GM12878 (cell line): ENCODE data around the gene NOVA2. TPM values are rescaled to one million over a fixed set of nuclear protein-coding genes. Genes with fewer than 3 reads are reported as not detected.

Experiments used
- ATAC-seq: fragments of 200-7000 bp; cut with Tn5 transposase; 3 replicates; pipeline ENCODE4 v1.9.1; 2020; ENCODE audit warnings: mild to moderate bottlenecking, moderate library complexity
- BruUV-seq: library from RNA; stranded (reverse); fragments of 400-500 nt; replicated peaks from 2 replicates; lab custom pipeline; 2021; lab: Mats Ljungman, UMichigan
- CTCF ChIA-PET: fragments of 300-600 bp; sonication (Branson Sonifier 250); formaldehyde crosslinking; extraction: SDS; loops from one replicate; lab custom pipeline; 2021; ENCODE audit warnings: inconsistent platforms; lab: Yijun Ruan, JAX
- POLR2A ChIA-PET: fragments of 350-600 bp; formaldehyde crosslinking; extraction: SDS; loops from one replicate; lab custom pipeline; 2021; ENCODE audit warnings: inconsistent platforms; lab: Charles Lee
- RAD21 ChIA-PET: fragments of 300-600 bp; sonication (Branson Sonifier 250); formaldehyde crosslinking; loops from one replicate; lab custom pipeline; 2023; ENCODE audit warnings: antibody characterized with exemption; ENCODE audit not compliant: unreplicated experiment; lab: Charles Lee
- SMC1A ChIA-PET: fragments of 300-600 bp; sonication (Branson Sonifier 250); formaldehyde crosslinking; loops from one replicate; lab custom pipeline; 2023; ENCODE audit not compliant: unreplicated experiment, uncharacterized antibody; lab: Charles Lee
- DNase-seq: peaks from one replicate; pipeline ENCODE4 v3.0.0-alpha.2; 2011; ENCODE audit warnings: low read depth, low spot score
- FAIRE-seq: peaks from 3 replicates; lab custom pipeline; 2011; peaks lifted over from hg19 to GRCh38; lab: Jason Lieb, UNC
- H2AFZ ChIP-seq: 2 replicates; pipeline ENCODE4 v1.6.0; 2011; ENCODE audit warnings: low read depth, low read length, control low read depth; ENCODE audit not compliant: control insufficient read depth
- H3K27ac ChIP-seq: 2 replicates; pipeline ENCODE4 v1.5.1; 2011; ENCODE audit warnings: control low read depth; ENCODE audit not compliant: control insufficient read depth, insufficient read depth
- H3K27me3 ChIP-seq, 2 experiments: replicated peaks in 1 of 2; 2 replicates each; pipeline versions ENCODE4 v1.6.0 to v1.6.1; 2011; ENCODE audit warnings: low read length in 1 of 2; ENCODE audit not compliant: control insufficient read depth in 2 of 2, insufficient read depth in 2 of 2
- H3K36me3 ChIP-seq, 2 experiments: 2 replicates each; pipeline ENCODE4 v1.5.1; 2011; ENCODE audit warnings: low read length in 1 of 2; ENCODE audit not compliant: control insufficient read depth in 2 of 2, insufficient read depth in 2 of 2
- H3K4me1 ChIP-seq: 2 replicates; pipeline ENCODE4 v1.6.1; 2011; ENCODE audit warnings: mild to moderate bottlenecking, low read length, moderate library complexity, mixed read lengths; ENCODE audit not compliant: control insufficient read depth, insufficient read depth
- H3K4me2 ChIP-seq: 2 replicates; pipeline ENCODE4 v1.6.0; 2011; ENCODE audit warnings: control low read depth; ENCODE audit not compliant: control insufficient read depth, insufficient read depth
- H3K4me3 ChIP-seq: fragments of 200-600 bp; sonication (generic); 2 replicates; pipeline ENCODE4 v1.5.1; 2016
- H3K79me2 ChIP-seq: 2 replicates; pipeline ENCODE4 v1.6.0; 2011; ENCODE audit warnings: low read length; ENCODE audit not compliant: control insufficient read depth, insufficient read depth
- H3K9ac ChIP-seq: 2 replicates; pipeline ENCODE4 v1.8.0; 2011; ENCODE audit warnings: low read length, control low read depth, mixed read lengths; ENCODE audit not compliant: control insufficient read depth, insufficient read depth
- H3K9me3 ChIP-seq: replicated peaks from 3 replicates; pipeline ENCODE4 v1.5.1; 2011; ENCODE audit warnings: mild to moderate bottlenecking, low read length; ENCODE audit not compliant: control insufficient read depth, insufficient read depth
- H4K20me1 ChIP-seq: 2 replicates; pipeline ENCODE4 v1.6.0; 2011; ENCODE audit not compliant: control insufficient read depth, insufficient read depth
- CBFB ChIP-seq: IDR thresholded peaks from 2 replicates; pipeline ENCODE4 v1.6.1; 2016; ENCODE audit warnings: antibody characterized with exemption, low read depth
- GATAD2B ChIP-seq: fragments of 450-650 bp; conservative IDR thresholded peaks from 2 replicates; pipeline ENCODE4 v1.6.1; 2017; ENCODE audit warnings: low read depth, mild to moderate bottlenecking, moderate library complexity
- MYB ChIP-seq: fragments of 150-350 bp; IDR thresholded peaks from 2 replicates; pipeline ENCODE4 v1.6.1; 2014; ENCODE audit warnings: mild to moderate bottlenecking, low read depth, low read length, borderline replicate concordance
- NFIC ChIP-seq: IDR thresholded peaks from 2 replicates; pipeline ENCODE4 v1.6.1; 2012; ENCODE audit warnings: low read depth, mild to moderate bottlenecking, inconsistent platforms, low read length, moderate library complexity
- NR2C2 ChIP-seq: IDR thresholded peaks from 2 replicates; pipeline ENCODE4 v1.6.1; 2011; ENCODE audit warnings: borderline replicate concordance, low read depth; ENCODE audit not compliant: control insufficient read depth, insufficient read length
- RAD51 ChIP-seq: fragments of 450-650 bp; IDR thresholded peaks from 2 replicates; pipeline ENCODE4 v1.6.1; 2016; ENCODE audit warnings: moderate library complexity, mild to moderate bottlenecking, inconsistent platforms
- SMC3 ChIP-seq: IDR thresholded peaks from 2 replicates; pipeline ENCODE4 v1.6.1; 2011; ENCODE audit warnings: low read length, improper control_type of control experiment, borderline replicate concordance
- TBL1XR1 ChIP-seq: IDR thresholded peaks from 2 replicates; pipeline ENCODE4 v1.6.1; 2012; ENCODE audit warnings: low read depth, low read length, improper control_type of control experiment
- ZNF207 ChIP-seq: fragments of 450-650 bp; IDR thresholded peaks from 2 replicates; pipeline ENCODE4 v1.6.1; 2014; ENCODE audit warnings: antibody characterized with exemption, mild to moderate bottlenecking, borderline replicate concordance
- ZSCAN29 ChIP-seq: fragments of 450-650 bp; IDR thresholded peaks from 2 replicates; pipeline ENCODE4 v1.6.1; 2017; ENCODE audit warnings: mild to moderate bottlenecking, moderate library complexity
- WGBS: methylation state at CpG from one replicate; pipeline ENCODE4 v1.1.6; 2016; ENCODE audit warnings: low lambda C conversion rate; ENCODE audit not compliant: insufficient replicate concordance, insufficient coverage; ENCODE audit errors: missing lambda C conversion rate; 5-methylcytosine and 5-hydroxymethylcytosine counted together
- in situ Hi-C: fragments of 300-500 bp; cut with MboI; formaldehyde crosslinking; loops from 9 replicates; pipeline ENCODE4 v1.14.3; 2018; ENCODE audit warnings: mixed read lengths
- intact Hi-C: fragments of 100-400 bp; cut with micrococcal nuclease; formaldehyde crosslinking; loops from one replicate; pipeline ENCODE4 v1.14.2; 2022; ENCODE audit not compliant: unreplicated experiment
- polyA plus RNA-seq, 11 experiments: library from polyadenylated mRNA; depleted of rRNA in 4 of 11; unstranded in 6 of 11; stranded (reverse) in 5 of 11; fragments of >200 nt; fragmentation: Nextera tagmentation in 4 of 11; fragmentation: Illumina TruSeq in 1 of 11; extraction: Ambion mirVana in 4 of 11; extraction: Trizol in 1 of 11; gene quantifications; 1 replicate in 1 of 11; 2 replicates in 10 of 11; pipeline versions ENCODE4 v1.2.1 to v1.2.3, GENCODE V29; 2011 to 2016; ENCODE audit warnings: inconsistent platforms in 2 of 11, missing spikeins in 2 of 11, low read depth in 1 of 11
- total RNA-seq, 4 experiments: library from RNA; depleted of rRNA in 3 of 4; stranded (reverse); fragments of >200 nt in 3 of 4; fragmentation: Illumina TruSeq in 1 of 4; extraction: Trizol in 1 of 4; gene quantifications; 2 replicates each; pipeline versions ENCODE4 v1.2.1 to v1.2.3, GENCODE V29; 2013 to 2021
- TF ChIP-seq, protein P1 (sequence below): fragments of 450-650 bp; IDR thresholded peaks from 2 replicates; pipeline ENCODE4 v1.6.1; 2017; ENCODE audit warnings: low read depth, mild to moderate bottlenecking, moderate library complexity

The NOVA2 gene
- total and polyA plus RNA-seq, 10 of the 15 experiments (the other 5 are each of a cell fraction or from before 2014, with no cell fraction given), result under 0.01 to 0.44 (median 0.03) TPM; not detected in 4

DNA sequence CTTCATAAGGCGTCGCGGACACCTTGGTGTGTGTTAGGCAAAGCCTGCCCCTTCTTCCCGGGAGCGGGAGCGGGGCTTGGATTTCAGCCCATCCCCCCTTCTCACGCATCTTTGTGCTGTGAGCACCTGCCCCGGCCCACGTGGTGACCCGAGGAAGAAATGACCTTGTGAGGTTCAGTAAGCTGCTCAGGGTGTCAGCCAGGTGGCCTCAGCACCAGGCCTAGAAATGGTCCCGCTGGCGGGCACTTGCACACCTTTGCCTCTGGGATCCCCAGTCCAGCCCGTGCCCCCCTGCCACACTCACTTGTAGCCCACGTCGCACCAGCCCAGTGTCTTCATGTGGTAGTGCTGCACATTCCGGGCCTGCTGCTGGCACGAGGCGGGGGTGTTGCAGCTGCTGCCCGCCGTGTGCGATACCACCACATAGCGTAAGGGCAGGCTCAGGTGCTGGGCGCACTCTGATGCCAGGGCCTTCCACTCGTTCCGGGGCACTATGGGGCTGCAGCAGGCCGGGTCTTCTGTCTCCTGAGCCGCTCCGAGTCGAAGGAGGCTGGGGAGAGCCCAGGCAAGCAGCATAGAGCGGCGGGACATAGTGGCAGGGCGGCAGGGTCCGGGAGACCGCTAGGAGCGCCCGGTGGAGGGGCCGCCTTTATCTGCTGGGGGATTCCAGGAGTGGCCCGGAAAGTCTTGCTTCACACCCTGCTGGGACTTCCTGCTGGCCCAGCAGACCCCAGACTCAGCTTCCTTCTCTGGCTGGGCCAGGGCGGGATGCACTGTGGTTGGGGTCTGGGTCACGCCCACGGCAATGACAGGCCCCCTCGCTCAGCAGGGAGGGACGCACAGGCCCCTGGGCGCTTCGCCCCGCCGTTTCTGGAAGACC is 49.0 kb upstream of the NOVA2 start, which contains the start of gene PGLYRP1 (continued):
- TF ChIP-seq, protein P1, sequence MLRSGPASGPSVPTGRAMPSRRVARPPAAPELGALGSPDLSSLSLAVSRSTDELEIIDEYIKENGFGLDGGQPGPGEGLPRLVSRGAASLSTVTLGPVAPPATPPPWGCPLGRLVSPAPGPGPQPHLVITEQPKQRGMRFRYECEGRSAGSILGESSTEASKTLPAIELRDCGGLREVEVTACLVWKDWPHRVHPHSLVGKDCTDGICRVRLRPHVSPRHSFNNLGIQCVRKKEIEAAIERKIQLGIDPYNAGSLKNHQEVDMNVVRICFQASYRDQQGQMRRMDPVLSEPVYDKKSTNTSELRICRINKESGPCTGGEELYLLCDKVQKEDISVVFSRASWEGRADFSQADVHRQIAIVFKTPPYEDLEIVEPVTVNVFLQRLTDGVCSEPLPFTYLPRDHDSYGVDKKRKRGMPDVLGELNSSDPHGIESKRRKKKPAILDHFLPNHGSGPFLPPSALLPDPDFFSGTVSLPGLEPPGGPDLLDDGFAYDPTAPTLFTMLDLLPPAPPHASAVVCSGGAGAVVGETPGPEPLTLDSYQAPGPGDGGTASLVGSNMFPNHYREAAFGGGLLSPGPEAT, result no peak

DNA sequence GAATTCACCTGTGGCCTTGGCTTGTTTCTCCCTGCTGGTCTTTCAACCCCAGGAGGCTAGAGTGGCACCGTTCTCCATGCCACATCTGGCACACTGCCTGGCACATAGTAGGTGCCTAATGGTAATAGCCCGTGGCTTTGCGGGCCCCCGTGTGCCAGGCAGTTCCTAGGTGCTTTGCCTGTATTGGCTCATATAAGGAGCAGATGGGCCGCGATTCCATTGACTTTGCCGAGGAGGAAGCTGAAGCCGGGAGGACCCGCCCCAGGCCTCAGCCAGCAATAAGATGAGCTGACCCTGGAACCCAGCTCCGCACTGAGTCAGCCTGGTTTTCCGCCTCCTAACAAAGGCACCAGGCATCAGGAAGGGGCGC is 48.4 kb upstream of the NOVA2 start:
- H3K27me3 ChIP-seq, result no peaks in the 10 kb centered on the region
- in situ Hi-C loops, result no loop called here

More for the DNA sequence above, 48.4 kb upstream of the NOVA2 start:
- Histone ChIP-seq H3K79me2 (no peaks in the 10 kb centered on the region), H3K36me3 (no peaks in the 10 kb centered on the region; a peak in 1 of 4 replicates), H2AFZ (no peak overlapping the region), H4K20me1 (no peaks in the 10 kb centered on the region), H3K4me3 (no peak overlapping the region), H3K4me1 (no peaks in the 10 kb centered on the region), H3K4me2 (no peak overlapping the region), H3K9ac (no peak overlapping the region), H3K27ac (no peak overlapping the region), H3K9me3 (no peaks in the 10 kb centered on the region)
- intact Hi-C loops, result no loop called here
- ChIA-PET CTCF (no interaction called here), RAD21 (no interaction called here), POLR2A (no interaction called here), SMC1A (no interaction called here)
- no peak for DNase-seq
- no TSS peak for BruUV-seq
- 89% methylated on average over 12 of the region's 12 CpGs for WGBS
- no peak for FAIRE-seq
- TF ChIP-seq NR2C2, result no peak
- TF ChIP-seq NFIC, result no peak
- no peak for TF ChIP-seq MYB
- TF ChIP-seq TBL1XR1, result no peak
- TF ChIP-seq RAD51, result no peak
- TF ChIP-seq ZNF207, result no peak
- TF ChIP-seq ZSCAN29, result no peak
- no peak for TF ChIP-seq GATAD2B
- no peak for TF ChIP-seq CBFB
- no peak for TF ChIP-seq SMC3
- ATAC-seq, result no peak
